Measurements from ENCODE around the gene IAH1. TPM values are rescaled to one million over a fixed set of nuclear protein-coding genes. Genes with fewer than 3 reads are reported as not detected.
A peak's percentile ranks its signal among the peaks of the same experiment; 100 is the strongest.

The IAH1 gene
- polyA plus RNA-seq, 3 donors = 39.4 to 98.2 (median 84.0) TPM

- DNase-seq = no peak
- peaks cover 10% of the 10 kb centered on the region for H3K4me1 Mint-ChIP-seq
- Histone ChIP-seq H3K4me2 (replicated peaks; ENCODE audit: extremely low read depth, low read length, poor library complexity, severe bottlenecking) (no peak overlapping the region), H3K9me3 (replicated peaks in 1 of 2; ENCODE audit: control insufficient read depth in 1 of 2, insufficient read depth in 1 of 2, low read length in 2 of 2) (no peaks in the 10 kb centered on the region), H3K27me3 (ENCODE audit: control insufficient read depth in 2 of 2, insufficient read depth in 2 of 2, low read length in 2 of 2) (no peaks in the 10 kb centered on the region), H3K4me1 (ENCODE audit: control insufficient read depth in 1 of 2, insufficient read depth in 2 of 2, low read length in 2 of 2) (peaks cover 0 to 4% of the 10 kb centered on the region in 2 donors), H3K36me3 (replicated peaks in 1 of 2; ENCODE audit: control insufficient read depth in 1 of 2, insufficient read depth in 2 of 2, low read length in 2 of 2) (peaks cover 29 to 82% of the 10 kb centered on the region in 2 donors), H3K4me3 (replicated peaks in 1 of 3; ENCODE audit: low read depth in 2 of 3, low read length in 3 of 3) (no peak overlapping the region), H3K79me2 (ENCODE audit: insufficient read depth, low read length) (no peaks in the 10 kb centered on the region), H4K20me1 (ENCODE audit: insufficient read depth, low read length) (no peaks in the 10 kb centered on the region), H3K27ac (ENCODE audit: low read depth in 1 of 2, low read length in 2 of 2) (peak overlapping the region in 1 of 2 donors; percentile 51), H2AFZ (ENCODE audit: insufficient read depth, low read depth, low read length, poor library complexity, severe bottlenecking) (no peak overlapping the region), H3K9ac (ENCODE audit: insufficient read depth, low read length, poor library complexity, severe bottlenecking) (no peak overlapping the region)
- peaks cover 61 to 78% of the 10 kb centered on the region in 2 donors for H3K36me3 Mint-ChIP-seq
- H3K27ac Mint-ChIP-seq = peak overlapping the region in 2 of 7 donors; percentile 19 to 69
- H3K27me3 Mint-ChIP-seq (ENCODE audit: low read depth in 3 of 3) = no peaks in the 10 kb centered on the region
- H3K9me3 Mint-ChIP-seq = no peaks in the 10 kb centered on the region
- intact Hi-C loops (cut with micrococcal nuclease) = no loop called here
- no peak overlapping the region for H3K4me3 Mint-ChIP-seq
- 3% methylated on average over 5 of the region's 7 CpGs for WGBS (ENCODE audit: insufficient coverage)
- no peak for TF ChIP-seq CTCF (IDR thresholded peaks at IDR 0.05)
These were observed 10.7 kb upstream of the IAH1 start for GRCh38 chr2:9463698-9464034.

GRCh38 chr2:9465170-9465569 is 9.2 kb upstream of the IAH1 start:
- no peak overlapping the region for H3K4me3 ChIP-seq (replicated peaks in 1 of 3; ENCODE audit: low read depth in 2 of 3, low read length in 3 of 3)
- no peak for TF ChIP-seq CTCF (IDR thresholded peaks at IDR 0.05)
- no peaks in the 10 kb centered on the region for H3K9me3 ChIP-seq (replicated peaks in 1 of 2; ENCODE audit: control insufficient read depth in 1 of 2, insufficient read depth in 1 of 2, low read length in 2 of 2)
- no peak overlapping the region for H3K27ac Mint-ChIP-seq
- peaks cover 10% of the 10 kb centered on the region for H3K4me1 Mint-ChIP-seq
- H3K79me2 ChIP-seq (ENCODE audit: insufficient read depth, low read length) = no peaks in the 10 kb centered on the region
- no peak overlapping the region for H3K27ac ChIP-seq (ENCODE audit: low read depth in 1 of 2, low read length in 2 of 2)
- WGBS (ENCODE audit: insufficient coverage) = 100% methylated on average over 2 of the region's 7 CpGs
- H4K20me1 ChIP-seq (ENCODE audit: insufficient read depth, low read length) = no peaks in the 10 kb centered on the region
- DNase-seq = no peak
- no peaks in the 10 kb centered on the region for H3K27me3 Mint-ChIP-seq (ENCODE audit: low read depth in 3 of 3)
- H2AFZ ChIP-seq (ENCODE audit: insufficient read depth, low read depth, low read length, poor library complexity, severe bottlenecking) = no peak overlapping the region
- H3K4me1 ChIP-seq (ENCODE audit: control insufficient read depth in 1 of 2, insufficient read depth in 2 of 2, low read length in 2 of 2) = peaks cover 0 to 4% of the 10 kb centered on the region in 2 donors
- H3K9ac ChIP-seq (ENCODE audit: insufficient read depth, low read length, poor library complexity, severe bottlenecking) = no peak overlapping the region
- no peak overlapping the region for H3K4me3 Mint-ChIP-seq
- H3K27me3 ChIP-seq (ENCODE audit: control insufficient read depth in 2 of 2, insufficient read depth in 2 of 2, low read length in 2 of 2) = no peaks in the 10 kb centered on the region
- peaks cover 28 to 77% of the 10 kb centered on the region in 2 donors for H3K36me3 ChIP-seq (replicated peaks in 1 of 2; ENCODE audit: control insufficient read depth in 1 of 2, insufficient read depth in 2 of 2, low read length in 2 of 2)
- intact Hi-C loops (cut with micrococcal nuclease) = no loop called here
- peaks cover 57 to 77% of the 10 kb centered on the region in 2 donors for H3K36me3 Mint-ChIP-seq
- no peak overlapping the region for H3K4me2 ChIP-seq (replicated peaks; ENCODE audit: extremely low read depth, low read length, poor library complexity, severe bottlenecking)
- H3K9me3 Mint-ChIP-seq = no peaks in the 10 kb centered on the region
